BLaER1 treated with 17β-estradiol and CSF1 and Interleukin-3, amounts not matched to agents 10 nM and 100 nM (cell line): ENCODE measurements around the gene CLSTN1.

ENCODE experiments used
- H3K27ac ChIP-seq, 11 experiments: shearing (Covaris generic); formaldehyde crosslinking; 2 replicates each; pipeline ENCODE4 v1.8.1; 2022
- H3K27me3 ChIP-seq, 11 experiments: shearing (Covaris generic); formaldehyde crosslinking; 2 replicates each; pipeline ENCODE4 v1.8.1; 2022
- H3K36me3 ChIP-seq, 11 experiments: shearing (Covaris generic); formaldehyde crosslinking; 2 replicates each; pipeline ENCODE4 v1.8.1; 2022
- H3K4me1 ChIP-seq, 10 experiments: shearing (Covaris generic); formaldehyde crosslinking; 2 replicates each; pipeline ENCODE4 v1.8.1; 2022
- H3K4me2 ChIP-seq, 11 experiments: shearing (Covaris generic); formaldehyde crosslinking; 2 replicates each; pipeline ENCODE4 v1.8.1; 2022
- H3K4me3 ChIP-seq, 10 experiments: shearing (Covaris generic); formaldehyde crosslinking; 2 replicates each; pipeline ENCODE4 v1.8.1; 2022
- H3K9ac ChIP-seq, 11 experiments: shearing (Covaris generic); formaldehyde crosslinking; 2 replicates each; pipeline ENCODE4 v1.8.1; 2022
- H3K9me3 ChIP-seq, 11 experiments: shearing (Covaris generic); formaldehyde crosslinking; replicated peaks in 1 of 11; 2 replicates each; pipeline ENCODE4 v1.8.1; 2022
- H4K20me1 ChIP-seq, 11 experiments: shearing (Covaris generic); formaldehyde crosslinking; 2 replicates each; pipeline ENCODE4 v1.8.1; 2022
- Cebpa-rat ChIP-seq, 11 experiments: shearing (Covaris generic); IDR thresholded peaks; 2 replicates each; pipeline ENCODE4 v1.8.1; 2022

The CLSTN1 gene

GRCh38 chr1:9730096-9730901, 93.5 kb downstream of the CLSTN1 start:
- peak overlapping the region; percentile 51 to 85 (median 75) for H3K4me2 ChIP-seq
- peak overlapping the region in 6 of 11 experiments; percentile 7 to 26 (median 18); a peak in 6 of 22 replicates for H3K9ac ChIP-seq
- H3K4me3 ChIP-seq: 0 out of 20 replicates have a peak overlapping the region, but pooled peaks of 1 of the 10 experiments have one; percentile 1
- H3K27me3 ChIP-seq: no peaks in the 10 kb centered on the region
- peaks cover 0 to 9% (median 0%) of the 10 kb centered on the region in 11 experiments; a peak in 4 of 22 replicates for H3K9me3 ChIP-seq
- H4K20me1 ChIP-seq: peaks cover 46 to 100% (median 95%) of the 10 kb centered on the region in 11 experiments; a peak in 21 of 22 replicates
- H3K36me3 ChIP-seq: peaks cover 85 to 100% (median 98%) of the 10 kb centered on the region in 11 experiments
- no peak for TF ChIP-seq Cebpa-rat (IDR thresholded peaks at IDR 0.05)
- H3K4me1 ChIP-seq: peaks cover 69 to 99% (median 97%) of the 10 kb centered on the region in 10 experiments
- H3K27ac ChIP-seq: peak overlapping the region in 9 of 11 experiments; percentile 9 to 62 (median 48); a peak in 16 of 22 replicates

DNA sequence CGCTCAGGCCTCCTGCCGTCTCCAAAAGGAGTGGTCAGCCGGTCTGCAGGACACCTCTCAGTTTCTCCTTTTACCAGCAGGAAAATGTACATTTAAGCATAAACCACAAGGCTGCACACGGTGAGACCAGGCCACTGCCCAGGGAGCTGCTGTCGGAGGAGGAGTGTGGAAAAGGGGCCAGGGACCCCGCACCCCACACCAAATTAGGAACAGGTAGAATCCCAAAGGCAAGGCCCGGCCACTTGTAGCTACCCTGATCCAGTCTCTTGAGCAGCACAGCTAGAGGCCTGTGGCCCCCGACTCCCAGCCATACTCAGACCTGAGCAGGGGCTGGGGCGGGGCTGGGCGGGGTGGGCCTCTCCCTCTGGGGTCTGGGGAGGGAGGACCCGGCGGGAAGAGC, 94.2 kb downstream of the CLSTN1 start:
- Histone ChIP-seq H3K27ac (peak overlapping the region in 3 of 11 experiments; percentile 16 to 42 (median 19); a peak in 2 of 22 replicates), H3K9ac (peak overlapping the region in 4 of 11 experiments; percentile 5 to 46 (median 26); a peak in 3 of 22 replicates), H3K27me3 (no peaks in the 10 kb centered on the region), H3K9me3 (peaks cover 0 to 9% (median 0%) of the 10 kb centered on the region in 11 experiments; a peak in 4 of 22 replicates), H3K4me2 (peak overlapping the region in 9 of 11 experiments; percentile 5 to 82 (median 42); a peak in 11 of 22 replicates), H3K36me3 (peaks cover 91 to 100% (median 99%) of the 10 kb centered on the region in 11 experiments), H3K4me1 (peaks cover 65 to 98% (median 95%) of the 10 kb centered on the region in 10 experiments), H4K20me1 (peaks cover 53 to 100% (median 94%) of the 10 kb centered on the region in 11 experiments), H3K4me3 (no peak overlapping the region)
- no peak for TF ChIP-seq Cebpa-rat (IDR thresholded peaks at IDR 0.05)

GRCh38 chr1:9728451-9729295, 95.1 kb downstream of the CLSTN1 start:
- Histone ChIP-seq H3K9me3 (peaks cover 0 to 7% (median 0%) of the 10 kb centered on the region in 11 experiments; a peak in 6 of 22 replicates), H3K27me3 (no peaks in the 10 kb centered on the region), H3K9ac (peak overlapping the region in 5 of 11 experiments; percentile 25 to 56 (median 46); a peak in 7 of 22 replicates), H3K4me2 (peak overlapping the region; percentile 9 to 82 (median 46); a peak in 20 of 22 replicates), H3K27ac (peak overlapping the region in 6 of 11 experiments; percentile 2 to 42 (median 20); a peak in 7 of 22 replicates), H4K20me1 (peaks cover 60 to 100% (median 94%) of the 10 kb centered on the region in 11 experiments), H3K36me3 (peaks cover 94 to 100% (median 99%) of the 10 kb centered on the region in 11 experiments), H3K4me1 (peaks cover 64 to 98% (median 93%) of the 10 kb centered on the region in 10 experiments), H3K4me3 (no peak overlapping the region)
- TF ChIP-seq Cebpa-rat (IDR thresholded peaks at IDR 0.05): no peak

DNA sequence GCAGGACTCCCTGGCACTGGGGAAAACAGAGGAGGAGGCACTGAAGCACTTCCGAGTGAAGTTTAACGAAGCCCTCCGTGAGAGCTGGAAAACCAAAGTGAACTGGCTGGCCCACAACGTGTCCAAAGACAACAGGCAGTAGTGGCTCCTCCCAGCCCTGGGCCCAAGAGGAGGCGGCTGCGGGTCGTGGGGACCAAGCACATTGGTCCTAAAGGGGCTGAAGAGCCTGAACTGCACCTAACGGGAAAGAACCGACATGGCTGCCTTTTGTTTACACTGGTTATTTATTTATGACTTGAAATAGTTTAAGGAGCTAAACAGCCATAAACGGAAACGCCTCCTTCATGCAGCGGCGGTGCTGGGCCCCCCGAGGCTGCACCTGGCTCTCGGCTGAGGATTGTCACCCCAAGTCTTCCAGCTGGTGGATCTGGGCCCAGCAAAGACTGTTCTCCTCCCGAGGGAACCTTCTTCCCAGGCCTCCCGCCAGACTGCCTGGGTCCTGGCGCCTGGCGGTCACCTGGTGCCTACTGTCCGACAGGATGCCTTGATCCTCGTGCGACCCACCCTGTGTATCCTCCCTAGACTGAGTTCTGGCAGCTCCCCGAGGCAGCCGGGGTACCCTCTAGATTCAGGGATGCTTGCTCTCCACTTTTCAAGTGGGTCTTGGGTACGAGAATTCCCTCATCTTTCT, 96.7 kb downstream of the CLSTN1 start:
- Histone ChIP-seq H4K20me1 (peaks cover 54 to 100% (median 94%) of the 10 kb centered on the region in 11 experiments), H3K36me3 (peaks cover 96 to 100% (median 99%) of the 10 kb centered on the region in 11 experiments), H3K9ac (peak overlapping the region in 7 of 11 experiments; percentile 18 to 62 (median 37); a peak in 10 of 22 replicates), H3K4me3 (no peak overlapping the region), H3K4me2 (peak overlapping the region in 10 of 11 experiments; percentile 11 to 82 (median 52); a peak in 19 of 22 replicates), H3K27ac (peak overlapping the region in 5 of 11 experiments; percentile 9 to 42 (median 18); a peak in 8 of 22 replicates), H3K9me3 (peaks cover 5 to 17% (median 14%) of the 10 kb centered on the region in 11 experiments; a peak in 18 of 22 replicates), H3K4me1 (peaks cover 48 to 84% (median 77%) of the 10 kb centered on the region in 10 experiments), H3K27me3 (no peaks in the 10 kb centered on the region)
- TF ChIP-seq Cebpa-rat (IDR thresholded peaks at IDR 0.05): no peak

- Histone ChIP-seq H3K4me3 (no peak overlapping the region), H3K4me1 (peaks cover 41 to 80% (median 74%) of the 10 kb centered on the region in 10 experiments), H3K9ac (peak overlapping the region in 6 of 11 experiments; percentile 21 to 62 (median 42); a peak in 10 of 22 replicates), H3K27ac (peak overlapping the region in 3 of 11 experiments; percentile 18 to 42 (median 34); a peak in 4 of 22 replicates), H3K9me3 (peaks cover 5 to 23% (median 17%) of the 10 kb centered on the region in 11 experiments; a peak in 18 of 22 replicates), H3K4me2 (peak overlapping the region in 10 of 11 experiments; percentile 24 to 82 (median 52); a peak in 18 of 22 replicates), H3K36me3 (peaks cover 96 to 100% (median 99%) of the 10 kb centered on the region in 11 experiments), H3K27me3 (no peaks in the 10 kb centered on the region), H4K20me1 (peaks cover 47 to 100% (median 93%) of the 10 kb centered on the region in 11 experiments)
- no peak for TF ChIP-seq Cebpa-rat (IDR thresholded peaks at IDR 0.05)
These were observed 97.4 kb downstream of the CLSTN1 start for GRCh38 chr1:9726406-9726805.

DNA sequence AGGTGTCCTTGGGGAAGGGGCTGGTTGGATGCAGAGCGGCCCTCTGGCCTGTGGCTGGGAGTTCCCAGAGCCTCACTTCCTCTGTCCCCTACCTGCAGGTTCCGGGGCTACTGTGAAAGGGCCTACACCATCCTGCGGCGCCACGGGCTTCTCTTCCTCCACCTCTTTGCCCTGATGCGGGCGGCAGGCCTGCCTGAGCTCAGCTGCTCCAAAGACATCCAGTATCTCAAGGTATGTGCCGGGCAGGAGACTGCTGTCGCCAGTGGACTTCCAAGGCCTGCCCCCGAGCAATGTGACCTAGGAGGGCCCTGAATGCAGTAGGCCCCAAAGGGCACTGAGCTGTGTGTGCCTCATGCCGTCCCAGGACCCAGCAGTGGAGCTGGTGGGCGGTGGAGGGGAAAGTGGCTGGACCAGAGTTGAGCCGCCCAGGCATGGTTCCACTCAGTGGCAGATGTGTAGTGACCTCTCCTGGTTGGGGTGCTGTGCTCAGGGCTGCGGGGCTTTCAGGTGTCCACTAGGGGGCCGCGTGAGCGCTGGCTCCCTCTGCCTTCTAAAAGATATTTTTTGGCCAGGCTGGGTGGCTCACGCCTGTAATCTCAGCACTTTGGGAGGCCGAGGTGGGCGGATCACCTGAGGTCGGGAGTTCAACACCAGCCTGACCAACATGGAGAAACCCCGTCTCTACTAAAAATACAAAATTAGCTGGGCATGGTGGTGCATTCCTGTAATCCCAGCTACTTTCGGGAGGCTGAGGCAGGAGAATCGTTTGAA, 98.9 kb downstream of the CLSTN1 start:
- H3K27ac ChIP-seq: no peak overlapping the region
- peaks cover 38 to 98% (median 88%) of the 10 kb centered on the region in 11 experiments for H4K20me1 ChIP-seq
- peaks cover 96 to 99% (median 98%) of the 10 kb centered on the region in 11 experiments for H3K36me3 ChIP-seq
- peak overlapping the region in 5 of 11 experiments; percentile 30 to 82 (median 66); a peak in 7 of 22 replicates for H3K4me2 ChIP-seq
- H3K9me3 ChIP-seq: peaks cover 5 to 24% (median 17%) of the 10 kb centered on the region in 11 experiments; a peak in 18 of 22 replicates
- no peaks in the 10 kb centered on the region for H3K27me3 ChIP-seq
- H3K4me1 ChIP-seq: peaks cover 31 to 78% (median 66%) of the 10 kb centered on the region in 10 experiments
- TF ChIP-seq Cebpa-rat (IDR thresholded peaks at IDR 0.05): no peak
- peak overlapping the region in 1 of 11 experiments; percentile 19; a peak in 1 of 22 replicates for H3K9ac ChIP-seq
- H3K4me3 ChIP-seq: no peak overlapping the region

DNA sequence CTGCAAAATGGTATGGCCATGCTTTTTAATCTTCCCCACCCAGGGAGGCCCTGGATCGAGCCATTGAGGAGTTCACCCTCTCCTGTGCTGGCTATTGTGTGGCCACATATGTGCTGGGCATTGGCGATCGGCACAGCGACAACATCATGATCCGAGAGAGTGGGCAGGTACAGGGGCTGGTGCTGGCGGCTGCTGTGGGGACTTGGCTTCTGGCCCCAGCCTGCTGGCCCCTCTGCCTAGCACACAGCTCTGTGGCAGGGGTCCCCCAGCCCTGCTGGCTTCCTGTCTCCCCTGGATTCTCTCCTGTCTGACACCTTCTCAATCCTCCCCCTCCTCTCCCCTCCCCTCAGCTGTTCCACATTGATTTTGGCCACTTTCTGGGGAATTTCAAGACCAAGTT, 99.8 kb downstream of the CLSTN1 start:
- Histone ChIP-seq H3K4me1 (peaks cover 35 to 81% (median 67%) of the 10 kb centered on the region in 10 experiments), H3K36me3 (peaks cover 92 to 100% (median 95%) of the 10 kb centered on the region in 11 experiments), H3K9ac (peak overlapping the region in 2 of 11 experiments; percentile 19; a peak in 2 of 22 replicates), H4K20me1 (peaks cover 41 to 98% (median 91%) of the 10 kb centered on the region in 11 experiments), H3K27me3 (no peaks in the 10 kb centered on the region), H3K9me3 (peaks cover 5 to 24% (median 17%) of the 10 kb centered on the region in 11 experiments; a peak in 18 of 22 replicates), H3K4me3 (no peak overlapping the region), H3K27ac (no peak overlapping the region; a peak in 1 of 22 replicates), H3K4me2 (no peak overlapping the region; a peak in 3 of 22 replicates)
- no peak for TF ChIP-seq Cebpa-rat (IDR thresholded peaks at IDR 0.05)
